ENCODE measurements around the gene AKNA.

Gene AKNA

DNA sequence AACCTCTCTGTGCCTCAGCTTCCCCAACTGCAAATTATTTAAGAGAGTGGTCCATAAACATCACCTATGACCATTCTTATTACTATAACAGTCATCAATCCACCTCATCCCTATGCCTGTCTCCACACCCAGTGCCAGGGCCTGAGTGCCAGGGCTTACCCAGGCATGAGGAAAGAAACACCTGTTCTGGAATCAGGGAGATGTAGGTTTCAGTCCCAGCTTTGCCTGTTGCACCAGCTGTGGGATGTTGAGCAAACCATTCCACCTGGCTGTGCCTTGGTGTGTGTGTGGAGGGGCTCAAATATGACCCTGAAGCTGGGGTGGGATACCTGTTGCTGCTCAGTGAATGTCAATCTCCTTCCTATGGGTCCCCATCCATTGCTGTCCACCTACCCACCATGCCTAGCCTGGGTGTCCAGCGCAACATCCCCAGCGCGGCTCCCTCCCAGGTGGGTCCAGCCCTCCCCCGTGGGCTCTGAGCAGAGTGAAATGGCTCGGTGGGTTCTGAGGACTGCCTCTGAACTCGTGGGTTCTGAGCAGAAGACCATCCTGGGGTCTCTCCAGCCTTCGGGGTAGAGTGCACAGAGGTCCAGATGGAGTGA lies 16.3 kb downstream of the AKNA start:
- TF ChIP-seq GATA2 (IDR thresholded peaks at IDR 0.05; ENCODE audit: low read depth, low read length): no peak
- no peak for TF ChIP-seq GATA3 (IDR thresholded peaks at IDR 0.05; ENCODE audit: low read depth, low read length)

- TF ChIP-seq GATA3 (IDR thresholded peaks at IDR 0.05; ENCODE audit: low read depth, low read length) (no peak), GATA2 (IDR thresholded peaks at IDR 0.05; ENCODE audit: low read depth, low read length) (no peak)
Observed at GRCh38 chr9:114370968-114371320, 16.8 kb downstream of the AKNA start.

DNA sequence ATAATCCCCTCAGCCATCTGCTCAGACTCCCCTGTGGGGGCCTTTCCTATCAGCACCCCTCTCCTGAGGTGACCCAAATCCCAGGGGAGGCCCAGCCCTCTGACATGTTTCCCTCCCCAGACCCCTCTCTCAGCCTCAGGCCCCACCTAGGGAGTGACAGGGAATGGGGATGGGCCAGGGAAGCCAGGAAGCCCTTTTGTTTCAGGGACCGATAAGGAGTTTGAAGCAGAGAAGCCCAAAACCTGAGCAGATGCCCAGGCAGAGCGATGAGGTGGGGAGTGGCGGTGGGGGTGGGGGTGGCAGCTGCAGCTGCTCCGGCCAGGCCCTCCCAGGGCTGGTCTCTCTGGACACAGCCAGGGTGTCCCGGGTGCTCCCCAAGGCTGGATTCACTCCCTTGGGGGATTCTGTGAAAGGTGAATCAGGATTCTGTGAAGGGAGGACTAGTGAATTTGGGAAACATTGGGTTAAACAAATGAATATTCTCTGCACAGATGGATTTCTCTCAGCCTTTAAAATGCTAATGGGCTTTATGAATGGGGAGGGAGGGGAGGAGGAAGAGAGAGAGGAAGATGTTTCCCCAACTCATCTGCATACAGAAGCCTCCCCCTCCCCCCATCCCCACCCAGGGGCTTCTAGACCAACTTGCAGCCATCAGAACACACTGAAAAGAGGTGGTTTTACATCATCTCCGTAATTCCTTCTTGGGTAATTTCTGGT lies 17.4 kb downstream of the AKNA start:
- TF ChIP-seq GATA3 (IDR thresholded peaks at IDR 0.05; ENCODE audit: low read depth, low read length) (no peak), GATA2 (IDR thresholded peaks at IDR 0.05; ENCODE audit: low read depth, low read length) (no peak)

DNA sequence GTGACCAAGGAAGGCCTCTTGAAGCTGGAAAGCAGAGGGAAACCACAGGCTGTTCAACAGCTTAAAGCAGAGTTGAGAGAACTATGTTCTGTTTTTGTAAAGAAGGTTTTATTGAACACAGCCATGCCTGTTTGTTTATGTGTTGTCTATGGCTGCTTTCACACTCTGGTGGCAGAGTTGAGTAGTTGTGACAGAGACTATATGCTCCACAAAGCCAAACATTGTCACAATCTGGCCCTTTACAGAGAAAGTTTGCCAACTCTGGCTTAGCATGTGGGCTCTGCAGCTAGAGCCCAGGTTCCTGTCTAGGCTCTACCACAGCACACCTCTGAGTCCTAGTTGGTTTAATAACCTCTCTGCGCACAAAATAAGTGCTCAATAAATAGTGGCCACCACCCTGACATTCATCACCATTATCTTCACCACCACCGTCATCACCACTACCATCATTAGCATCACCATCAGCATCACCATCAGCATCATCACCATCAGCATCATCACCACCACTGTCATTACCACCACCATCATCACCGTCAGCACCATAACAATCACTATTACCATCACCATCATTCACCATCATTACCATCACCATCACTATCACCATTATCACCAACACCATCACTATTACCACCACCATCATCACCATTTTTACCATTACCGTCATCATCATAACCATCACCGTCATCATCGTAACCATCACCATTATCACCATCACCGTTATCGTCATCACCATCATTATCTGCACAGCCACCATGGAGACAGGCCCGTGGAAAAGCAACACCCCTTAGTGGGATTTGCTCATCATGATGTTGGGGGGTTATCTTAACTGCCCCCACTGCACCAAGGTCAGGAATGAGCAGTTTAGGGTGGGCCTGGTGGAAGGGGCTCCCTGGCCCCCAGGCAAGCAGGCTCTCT lies 18.3 kb downstream of the AKNA start:
- TF ChIP-seq GATA3 (IDR thresholded peaks at IDR 0.05; ENCODE audit: low read depth, low read length): no peak
- TF ChIP-seq GATA2 (IDR thresholded peaks at IDR 0.05; ENCODE audit: low read depth, low read length): no peak

GRCh38 chr9:114367772-114368569 lies 19.8 kb downstream of the AKNA start:
- TF ChIP-seq GATA3 (IDR thresholded peaks at IDR 0.05; ENCODE audit: low read depth, low read length) (no peak), GATA2 (IDR thresholded peaks at IDR 0.05; ENCODE audit: low read depth, low read length) (no peak)

DNA sequence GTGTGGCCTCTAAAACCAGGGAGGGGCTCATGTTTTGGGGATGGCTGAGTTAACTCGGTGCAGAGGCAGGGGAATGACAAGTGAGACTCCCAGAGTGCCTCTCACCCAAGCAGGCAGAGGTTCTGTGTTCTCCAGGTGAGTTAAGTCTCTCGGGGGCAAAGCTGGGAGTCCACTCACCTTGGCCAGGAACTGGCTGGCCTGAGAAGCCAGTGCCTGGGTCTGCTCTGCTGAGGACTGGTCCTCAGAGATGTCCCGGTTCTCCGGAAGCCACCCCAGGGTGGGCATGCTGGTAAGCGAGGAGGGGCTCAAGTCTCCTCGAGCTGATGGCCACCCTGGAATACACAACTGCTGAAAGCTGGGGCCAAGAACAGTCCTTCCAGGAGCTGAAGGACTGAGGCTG lies 20.4 kb downstream of the AKNA start:
- TF ChIP-seq GATA2 (IDR thresholded peaks at IDR 0.05; ENCODE audit: low read depth, low read length): no peak
- no peak for TF ChIP-seq GATA3 (IDR thresholded peaks at IDR 0.05; ENCODE audit: low read depth, low read length)

DNA sequence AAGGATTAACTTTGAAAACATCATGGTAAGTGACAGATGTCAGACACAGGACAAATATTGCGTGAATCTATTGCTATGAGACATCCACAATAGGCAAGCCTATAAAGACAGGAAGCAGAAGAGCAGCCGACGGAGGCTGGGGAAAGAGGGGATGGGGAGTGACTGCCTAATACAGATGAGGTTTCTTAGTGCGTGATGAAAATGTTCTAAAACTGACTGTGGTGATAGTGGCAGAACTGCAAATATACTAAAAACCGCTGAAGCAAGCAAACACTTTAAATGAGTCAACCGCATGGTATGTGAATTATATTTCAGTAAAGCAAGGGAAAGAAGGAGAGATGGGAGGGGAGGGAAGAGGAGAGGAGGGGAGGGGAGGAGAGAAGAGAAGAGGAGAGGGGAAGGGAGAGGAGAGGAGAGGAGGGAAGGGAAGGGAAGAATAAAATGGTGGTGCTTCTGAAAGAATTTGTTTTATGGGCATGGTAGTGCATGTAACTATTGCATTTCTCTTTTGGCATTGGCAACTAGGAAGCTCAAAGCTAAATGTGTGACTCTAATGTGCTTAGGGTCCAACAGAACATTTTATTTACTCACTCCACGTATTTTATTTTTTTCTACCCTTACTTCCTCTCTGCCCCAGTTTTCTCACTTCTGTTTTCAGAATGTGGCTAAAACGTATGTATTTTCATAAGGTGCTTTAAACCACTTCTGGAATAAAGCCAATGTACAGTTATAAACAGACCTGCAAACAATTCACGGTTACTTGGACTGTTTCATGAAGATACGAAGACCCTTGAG lies 21.3 kb downstream of the AKNA start:
- TF ChIP-seq GATA2 (IDR thresholded peaks at IDR 0.05; ENCODE audit: low read depth, low read length) (no peak), GATA3 (IDR thresholded peaks at IDR 0.05; ENCODE audit: low read depth, low read length) (no peak)

DNA sequence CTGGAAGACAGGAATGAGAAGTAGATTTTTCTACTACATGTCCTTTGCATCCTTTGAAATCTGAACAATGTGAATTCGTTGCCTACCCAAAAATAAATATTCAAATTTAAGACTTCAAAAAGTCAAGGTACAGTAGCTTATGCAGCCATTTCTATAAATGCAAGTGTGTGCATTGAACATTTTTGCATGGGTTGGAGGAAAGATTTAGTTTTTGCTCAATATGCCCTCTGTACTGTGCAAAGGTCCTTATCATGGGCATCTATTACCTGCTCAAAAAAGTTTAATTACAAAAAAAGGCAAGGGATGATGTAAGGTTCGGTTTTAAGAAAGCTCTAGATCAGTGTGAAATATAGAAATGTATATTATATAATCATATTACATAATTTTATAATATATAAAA lies 22.6 kb downstream of the AKNA start:
- TF ChIP-seq GATA3 (IDR thresholded peaks at IDR 0.05; ENCODE audit: low read depth, low read length) (no peak), GATA2 (IDR thresholded peaks at IDR 0.05; ENCODE audit: low read depth, low read length) (no peak)

DNA sequence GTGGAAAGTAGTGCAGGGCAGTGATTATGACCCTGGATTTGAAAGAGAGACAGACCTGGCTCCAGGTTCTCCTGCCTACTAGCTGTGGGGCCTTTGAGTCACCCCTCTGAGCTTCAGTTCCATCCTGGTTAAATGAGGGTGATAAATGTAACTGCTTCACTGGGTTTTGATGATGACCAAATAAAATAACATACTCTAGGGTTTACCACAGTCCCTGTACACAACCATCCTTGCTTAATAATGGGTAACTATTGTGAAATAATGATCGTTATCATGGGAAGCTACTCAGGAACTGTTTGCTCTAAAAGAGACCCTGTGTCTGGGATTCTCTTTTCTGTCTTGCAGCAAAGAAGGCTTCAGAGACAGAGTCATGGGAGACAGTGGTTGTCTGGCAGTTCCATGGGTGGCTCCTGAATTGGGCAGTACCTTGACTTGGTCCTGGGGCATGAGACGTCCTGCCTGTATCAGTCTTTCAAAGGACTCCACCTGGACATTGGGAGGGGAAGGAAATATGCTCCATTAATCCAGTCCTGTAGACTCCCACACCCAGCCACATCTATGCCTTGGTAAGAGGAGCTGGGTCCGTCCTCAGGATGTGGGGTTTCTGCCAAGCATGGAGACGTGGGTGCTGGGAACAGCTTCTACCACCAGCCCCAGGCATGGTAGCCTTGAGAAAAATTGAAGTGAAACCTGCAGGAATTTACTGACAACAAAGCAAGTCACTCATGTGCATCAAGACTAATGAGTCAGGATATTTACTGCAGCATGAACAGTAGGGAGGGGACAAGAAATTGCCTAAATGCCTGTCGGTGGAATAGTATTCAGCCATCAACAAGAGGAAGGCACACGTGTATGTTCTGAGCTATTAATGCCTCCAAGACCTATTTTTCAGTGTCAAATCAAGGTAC lies 23.4 kb downstream of the AKNA start:
- no peak for TF ChIP-seq GATA3 (IDR thresholded peaks at IDR 0.05; ENCODE audit: low read depth, low read length)
- TF ChIP-seq GATA2 (IDR thresholded peaks at IDR 0.05; ENCODE audit: low read depth, low read length): no peak

- no peak for TF ChIP-seq GATA3 (IDR thresholded peaks at IDR 0.05; ENCODE audit: low read depth, low read length)
- no peak for TF ChIP-seq GATA2 (IDR thresholded peaks at IDR 0.05; ENCODE audit: low read depth, low read length)
Observed at GRCh38 chr9:114363424-114363823, 24.4 kb downstream of the AKNA start.

DNA sequence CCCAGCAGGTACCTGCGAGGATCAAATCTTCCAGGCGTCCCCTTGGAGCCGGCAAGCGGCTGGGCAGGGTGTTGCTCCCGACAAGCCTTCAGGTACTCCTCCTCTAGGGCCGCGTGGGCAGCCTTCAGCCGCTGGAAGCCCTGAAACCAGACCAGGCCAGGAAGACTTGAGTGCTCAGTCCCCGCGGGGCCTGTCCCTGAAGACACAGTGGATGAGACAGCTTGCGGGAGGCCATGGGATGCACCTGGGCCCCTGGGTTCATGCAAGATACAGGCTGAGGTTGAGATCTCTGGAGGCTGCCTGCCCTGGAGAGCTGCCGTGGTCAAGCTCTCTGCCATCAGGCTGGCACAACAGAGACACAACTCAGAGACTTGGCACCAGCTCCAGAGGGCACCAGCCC lies 25.4 kb downstream of the AKNA start:
- TF ChIP-seq GATA2 (IDR thresholded peaks at IDR 0.05; ENCODE audit: low read depth, low read length) (no peak), GATA3 (IDR thresholded peaks at IDR 0.05; ENCODE audit: low read depth, low read length) (no peak)

- TF ChIP-seq GATA2 (IDR thresholded peaks at IDR 0.05; ENCODE audit: low read depth, low read length): no peak
- TF ChIP-seq GATA3 (IDR thresholded peaks at IDR 0.05; ENCODE audit: low read depth, low read length): no peak
Observed at GRCh38 chr9:114361542-114361941, 26.2 kb downstream of the AKNA start.

Data from SH-SY5Y (cell line).